Measurements from ENCODE around the gene PDGFRB.

- TF ChIP-seq, protein P1, sequence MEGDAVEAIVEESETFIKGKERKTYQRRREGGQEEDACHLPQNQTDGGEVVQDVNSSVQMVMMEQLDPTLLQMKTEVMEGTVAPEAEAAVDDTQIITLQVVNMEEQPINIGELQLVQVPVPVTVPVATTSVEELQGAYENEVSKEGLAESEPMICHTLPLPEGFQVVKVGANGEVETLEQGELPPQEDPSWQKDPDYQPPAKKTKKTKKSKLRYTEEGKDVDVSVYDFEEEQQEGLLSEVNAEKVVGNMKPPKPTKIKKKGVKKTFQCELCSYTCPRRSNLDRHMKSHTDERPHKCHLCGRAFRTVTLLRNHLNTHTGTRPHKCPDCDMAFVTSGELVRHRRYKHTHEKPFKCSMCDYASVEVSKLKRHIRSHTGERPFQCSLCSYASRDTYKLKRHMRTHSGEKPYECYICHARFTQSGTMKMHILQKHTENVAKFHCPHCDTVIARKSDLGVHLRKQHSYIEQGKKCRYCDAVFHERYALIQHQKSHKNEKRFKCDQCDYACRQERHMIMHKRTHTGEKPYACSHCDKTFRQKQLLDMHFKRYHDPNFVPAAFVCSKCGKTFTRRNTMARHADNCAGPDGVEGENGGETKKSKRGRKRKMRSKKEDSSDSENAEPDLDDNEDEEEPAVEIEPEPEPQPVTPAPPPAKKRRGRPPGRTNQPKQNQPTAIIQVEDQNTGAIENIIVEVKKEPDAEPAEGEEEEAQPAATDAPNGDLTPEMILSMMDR (IDR thresholded peaks at IDR 0.05), result no peak
- TF ChIP-seq POLR2A (IDR thresholded peaks at IDR 0.05), result no peak
Observed at GRCh38 chr5:150166037-150166649, 10.5 kb upstream of the PDGFRB start.

Data from breast epithelium (tissue), 3 donors.